SK-N-SH (cell line): ENCODE results near the gene MADD. TPM values are rescaled to one million over a fixed set of nuclear protein-coding genes. Genes with fewer than 3 reads are reported as not detected.

Source experiments
- CTCF ChIA-PET: fragments of 300-600, 350-600 bp; formaldehyde crosslinking; extraction: SDS; loops from one replicate; lab custom pipeline; 2021; lab: Yijun Ruan, JAX
- POLR2A ChIA-PET: fragments of 350-600 bp; sonication (Branson Sonifier 250); formaldehyde crosslinking; extraction: SDS; loops from one replicate; lab custom pipeline; 2020; ENCODE audit warnings: antibody characterized with exemption, inconsistent platforms; lab: Yijun Ruan, JAX
- DNase-seq: peaks from one replicate; pipeline ENCODE4 v3.0.0; 2012
- H2AFZ ChIP-seq: fragments of 200-600 bp; sonication (generic); 2 replicates; pipeline ENCODE4 v1.8.1; 2016; ENCODE audit warnings: antibody characterized with exemption, mild to moderate bottlenecking, low read depth
- H3F3A ChIP-seq: fragments of 200-600 bp; sonication (generic); replicated peaks from 2 replicates; pipeline ENCODE3; 2016; ENCODE audit warnings: antibody characterized with exemption, mild to moderate bottlenecking; ENCODE audit not compliant: insufficient read depth
- H3K27ac ChIP-seq, 2 experiments: fragments of 200-500 bp in 1 of 2; fragments of 200-600 bp in 1 of 2; sonication (Bioruptor generic) in 1 of 2; sonication (generic), shearing (Covaris generic) in 1 of 2; 2 replicates each; pipeline versions ENCODE4 v1.5.1 to v1.6.1; 2014 to 2016; ENCODE audit warnings: low read depth in 2 of 2, inconsistent platforms in 1 of 2, low read length in 1 of 2, mild to moderate bottlenecking in 1 of 2, mixed read lengths in 1 of 2
- H3K27me3 ChIP-seq: fragments of 200-600 bp; sonication (generic), shearing (Covaris generic); 2 replicates; pipeline ENCODE4 v1.6.1; 2016; ENCODE audit warnings: mixed run types; ENCODE audit not compliant: insufficient read depth
- H3K36me3 ChIP-seq, 2 experiments: fragments of 200-500 bp in 1 of 2; fragments of 200-600 bp in 1 of 2; sonication (Bioruptor generic) in 1 of 2; sonication (generic) in 1 of 2; replicated peaks in 1 of 2; 2 replicates each; pipeline versions ENCODE3 to v1.5.1; 2014 to 2016; ENCODE audit warnings: low read length in 1 of 2, mild to moderate bottlenecking in 1 of 2; ENCODE audit not compliant: insufficient read depth in 2 of 2, control insufficient read depth in 1 of 2
- H3K4me1 ChIP-seq, 2 experiments: fragments of 200-500 bp in 1 of 2; fragments of 200-600 bp in 1 of 2; sonication (Bioruptor generic) in 1 of 2; sonication (generic), shearing (Covaris generic) in 1 of 2; 2 replicates each; pipeline versions ENCODE4 v1.5.1 to v1.6.1; 2014 to 2016; ENCODE audit warnings: low read depth in 1 of 2, low read length in 1 of 2, mixed run types in 1 of 2; ENCODE audit not compliant: insufficient read depth in 2 of 2, control insufficient read depth in 1 of 2
- H3K4me2 ChIP-seq: fragments of 200-600 bp; sonication (generic), shearing (Covaris generic); 2 replicates; pipeline ENCODE4 v1.6.1; 2017; ENCODE audit warnings: mixed run types
- H3K4me3 ChIP-seq, 2 experiments: fragments of 200-500 bp in 1 of 2; fragments of 200-600 bp in 1 of 2; sonication (Bioruptor generic) in 1 of 2; sonication (generic), shearing (Covaris generic) in 1 of 2; 2 replicates each; pipeline versions ENCODE4 v1.5.1 to v1.8.1; 2014 to 2016; ENCODE audit warnings: low read depth in 2 of 2, inconsistent platforms in 1 of 2, low read length in 1 of 2, mild to moderate bottlenecking in 1 of 2, mixed read lengths in 1 of 2, moderate library complexity in 1 of 2
- H3K79me2 ChIP-seq: fragments of 200-600 bp; sonication (generic); 2 replicates; pipeline ENCODE4 v1.8.1; 2017; ENCODE audit warnings: mild to moderate bottlenecking; ENCODE audit not compliant: insufficient read depth
- H3K9ac ChIP-seq: fragments of 200-600 bp; sonication (generic); 2 replicates; pipeline ENCODE4 v1.6.1; 2017; ENCODE audit warnings: mixed run types
- H3K9me2 ChIP-seq: fragments of 200-600 bp; sonication (generic); 2 replicates; pipeline ENCODE4 v1.6.1; 2017; ENCODE audit warnings: mixed run types
- H3K9me3 ChIP-seq: fragments of 200-600 bp; sonication (generic); 2 replicates; pipeline ENCODE4 v1.6.1; 2017; ENCODE audit warnings: mixed run types, mild to moderate bottlenecking, moderate library complexity
- H4K20me1 ChIP-seq: fragments of 200-600 bp; sonication (generic); 2 replicates; pipeline ENCODE4 v1.6.1; 2017; ENCODE audit warnings: mild to moderate bottlenecking, mixed run types; ENCODE audit not compliant: insufficient read depth
- CTCF ChIP-seq: fragments of 200-600 bp; sonication (generic); IDR thresholded peaks from 2 replicates; pipeline ENCODE4 v1.6.1; 2017; ENCODE audit warnings: antibody characterized with exemption, mild to moderate bottlenecking, moderate library complexity
- EZH2phosphoT487 ChIP-seq: fragments of 200-600 bp; sonication (generic); IDR thresholded peaks from 2 replicates; pipeline ENCODE4 v1.6.1; 2017; ENCODE audit warnings: low read depth, mixed run types, mild to moderate bottlenecking, antibody characterized with exemption, moderate library complexity, borderline replicate concordance
- FOXM1 ChIP-seq: IDR thresholded peaks from 2 replicates; pipeline ENCODE4 v1.4.0; 2012; ENCODE audit warnings: low read depth, mild to moderate bottlenecking
- MEF2A ChIP-seq: IDR thresholded peaks from 2 replicates; pipeline ENCODE4 v1.4.0; 2012; ENCODE audit warnings: low read depth, borderline replicate concordance
- NRF1 ChIP-seq: IDR thresholded peaks from 2 replicates; pipeline ENCODE4 v1.6.1; 2012; ENCODE audit warnings: low read depth, mild to moderate bottlenecking, low read length
- RAD21 ChIP-seq: IDR thresholded peaks from 2 replicates; pipeline ENCODE4 v1.6.1; 2012; ENCODE audit warnings: mild to moderate bottlenecking, low read length
- SMC3 ChIP-seq: IDR thresholded peaks from 2 replicates; pipeline ENCODE4 v1.6.1; 2012; ENCODE audit warnings: low read depth, low read length, improper control_type of control experiment
- USF1 ChIP-seq: IDR thresholded peaks from 2 replicates; pipeline ENCODE4 v1.4.0; 2012; ENCODE audit warnings: low read depth, borderline replicate concordance
- WGBS: methylation state at CpG from one replicate; pipeline ENCODE4 v1.1.6; 2017; ENCODE audit warnings: low lambda C conversion rate; 5-methylcytosine and 5-hydroxymethylcytosine counted together
- polyA plus RNA-seq, 3 experiments: library from polyadenylated mRNA; depleted of rRNA; stranded (reverse); fragments of >200 nt; gene quantifications; 2 replicates each; pipeline ENCODE4 v1.2.3, GENCODE V29; 2012
- TF ChIP-seq, protein P1 (sequence below): fragments of 150-350 bp; IDR thresholded peaks from 2 replicates; pipeline ENCODE4 v1.6.1; 2017; ENCODE audit warnings: antibody characterized with exemption, low read length, low read depth, borderline replicate concordance

The MADD gene
- polyA plus RNA-seq, 1 of the 3 experiments (the other 2 are of a cell fraction), result 16.4 TPM

DNA sequence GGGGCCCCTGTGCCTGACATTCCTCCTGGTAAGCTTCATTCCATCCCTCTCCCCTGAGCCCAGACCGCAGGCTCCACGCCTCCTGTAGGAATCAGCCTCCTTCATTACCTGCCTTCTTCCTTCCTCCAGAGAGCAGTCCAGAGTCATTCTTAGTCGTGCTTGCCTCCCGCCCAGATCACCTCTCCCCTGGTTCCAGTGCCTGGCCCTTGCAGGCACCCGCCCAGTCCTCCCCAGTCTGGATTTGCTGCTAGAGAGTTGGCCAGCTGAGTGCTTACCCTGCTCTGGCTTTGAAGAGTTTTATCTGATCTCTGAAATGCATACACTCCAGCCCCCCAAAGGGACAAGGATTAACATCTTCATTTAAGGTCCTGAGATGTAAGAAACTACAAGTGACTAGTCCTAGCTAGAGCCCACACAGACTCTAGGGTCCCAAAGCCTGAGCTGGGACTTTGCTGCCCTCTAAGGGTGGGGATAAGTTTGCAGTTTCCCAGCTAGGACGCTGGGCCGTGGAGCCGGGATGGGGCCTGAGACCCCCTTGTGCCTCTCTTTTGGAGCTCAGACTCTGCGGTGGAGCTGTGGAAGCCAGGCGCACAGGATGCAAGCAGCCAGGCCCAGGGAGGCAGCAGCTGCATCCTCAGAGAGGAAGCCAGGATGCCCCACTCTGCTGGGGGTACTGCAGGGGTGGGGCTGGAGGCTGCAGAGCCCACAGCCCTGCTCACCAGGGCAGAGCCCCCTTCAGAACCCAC lies 10.5 kb upstream of the MADD start:
- peaks cover 17 to 20% of the 10 kb centered on the region in 2 experiments; a peak in 3 of 4 replicates for H3K4me1 ChIP-seq
- POLR2A ChIA-PET, result interaction anchor here (1.8 kb wide), 1 partner anchor 72 kb away, joined by 11 read pairs; the partner anchor contains the start of gene PACSIN3

DNA sequence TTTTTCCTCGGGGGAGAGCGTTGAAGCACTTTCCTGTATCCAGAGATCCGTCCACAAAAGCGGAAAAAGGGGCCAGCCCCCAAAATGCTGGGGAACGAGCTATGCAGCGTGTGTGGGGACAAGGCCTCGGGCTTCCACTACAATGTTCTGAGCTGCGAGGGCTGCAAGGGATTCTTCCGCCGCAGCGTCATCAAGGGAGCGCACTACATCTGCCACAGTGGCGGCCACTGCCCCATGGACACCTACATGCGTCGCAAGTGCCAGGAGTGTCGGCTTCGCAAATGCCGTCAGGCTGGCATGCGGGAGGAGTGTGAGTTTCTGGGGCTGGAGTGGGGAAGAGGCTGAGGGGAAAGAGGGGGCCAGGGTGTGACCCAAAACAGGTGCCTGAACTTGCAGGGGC lies 9.6 kb upstream of the MADD start:
- WGBS, result 88% methylated on average over 19 of the region's 19 CpGs
- no peaks in the 10 kb centered on the region for H3K9me3 ChIP-seq
- DNase-seq, result no peak
- no peak overlapping the region for H3K4me3 ChIP-seq
- no peak overlapping the region for H3K9ac ChIP-seq
- TF ChIP-seq FOXM1 (no peak), MEF2A (no peak), NRF1 (no peak), CTCF (no peak), USF1 (no peak), RAD21 (no peak)
- H3K4me1 ChIP-seq, result peaks cover 13 to 17% of the 10 kb centered on the region in 2 experiments; a peak in 3 of 4 replicates
- ChIA-PET POLR2A (interaction anchor here (1.8 kb wide), 1 partner anchor 73 kb away, joined by 11 read pairs; the partner anchor contains the start of gene PACSIN3), CTCF (interaction anchor here (0.9 to 5.8 kb wide), 13 partner anchors 8 to 107 kb away, joined by 3 to 78 read pairs (median 10); partner anchors contain the start of genes ACP2 and ARFGAP2)
- no peaks in the 10 kb centered on the region for H3K9me2 ChIP-seq
- no peaks in the 10 kb centered on the region for H3K27me3 ChIP-seq
- H3K4me2 ChIP-seq, result no peak overlapping the region
- H3K79me2 ChIP-seq, result no peaks in the 10 kb centered on the region
- H3F3A ChIP-seq, result peaks cover 1% of the 10 kb centered on the region
- no peaks in the 10 kb centered on the region for H4K20me1 ChIP-seq
- H2AFZ ChIP-seq, result no peak overlapping the region
- H3K36me3 ChIP-seq, result no peaks in the 10 kb centered on the region
- H3K27ac ChIP-seq, result no peak overlapping the region

More for the DNA sequence above, 10.5 kb upstream of the MADD start:
- no peaks in the 10 kb centered on the region for H3K36me3 ChIP-seq
- no peak for TF ChIP-seq MEF2A
- peak; percentile 23; the same call in 1 of the 2 replicates for TF ChIP-seq SMC3
- TF ChIP-seq EZH2phosphoT487, result no peak
- peak; percentile 73 for TF ChIP-seq RAD21
- TF ChIP-seq, protein P1, sequence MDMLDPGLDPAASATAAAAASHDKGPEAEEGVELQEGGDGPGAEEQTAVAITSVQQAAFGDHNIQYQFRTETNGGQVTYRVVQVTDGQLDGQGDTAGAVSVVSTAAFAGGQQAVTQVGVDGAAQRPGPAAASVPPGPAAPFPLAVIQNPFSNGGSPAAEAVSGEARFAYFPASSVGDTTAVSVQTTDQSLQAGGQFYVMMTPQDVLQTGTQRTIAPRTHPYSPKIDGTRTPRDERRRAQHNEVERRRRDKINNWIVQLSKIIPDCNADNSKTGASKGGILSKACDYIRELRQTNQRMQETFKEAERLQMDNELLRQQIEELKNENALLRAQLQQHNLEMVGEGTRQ, result no peak
- TF ChIP-seq CTCF, result peak; percentile 58
- TF ChIP-seq, all 33 proteins: peak for 3
- Histone ChIP-seq H2AFZ (no peak overlapping the region), H3K27me3 (no peaks in the 10 kb centered on the region), H3K4me3 (no peak overlapping the region), H3K79me2 (no peaks in the 10 kb centered on the region), H3F3A (no peaks in the 10 kb centered on the region), H3K9ac (no peak overlapping the region), H3K4me2 (no peak overlapping the region), H3K27ac (no peak overlapping the region), H3K9me3 (no peaks in the 10 kb centered on the region), H4K20me1 (no peaks in the 10 kb centered on the region), H3K9me2 (no peaks in the 10 kb centered on the region)
- CTCF ChIA-PET, result interaction anchor here (0.5 to 5.8 kb wide), 35 partner anchors 9 to 766 kb away, joined by 3 to 78 read pairs (median 6); partner anchors contain the start of genes ACP2, ARFGAP2 and DDB2
- 67% methylated on average over 6 of the region's 10 CpGs for WGBS
- peak; percentile 74 for DNase-seq
